ENCODE measurements around the gene TPBG. TPM values are rescaled to one million over a fixed set of nuclear protein-coding genes. Genes with fewer than 3 reads are reported as not detected.

Gene TPBG
- total RNA-seq: 1 to 10 TPM in 1 of 2 donors, under 1 TPM in 1; 1.00 to 2.4 TPM

GRCh38 chr6:82363428-82364086, at the start of gene TPBG:
Gene TPBG, plus strand, starts transcription at chr6:82363817. Its CDS starts 1,145 bp downstream, at chr6:82364962.

Other genes starting within 250 kb of the TPBG start
- gene IBTK, start 116.1 kb upstream of the TPBG start, total RNA-seq: 10 to 100 TPM; 38.5 to 47.6 TPM